Measurements from ENCODE around the gene RASAL2.

GRCh38 chr1:178461104-178461503 lies 367.2 kb downstream of the RASAL2 start:
- no peak for TF ChIP-seq CTCF (IDR thresholded peaks at IDR 0.05)
- no peak for TF ChIP-seq EZH2 (IDR thresholded peaks at IDR 0.05; ENCODE audit: borderline replicate concordance, insufficient read depth, low read depth, low read length, poor library complexity, severe bottlenecking)
